GM19468 (cell line): ENCODE data around the gene TRIM5.

Source experiments
- ATAC-seq: cut with Tn5 transposase; IDR thresholded peaks from one replicate; pipeline ENCODE4 v1.9.1; 2021; ENCODE audit warnings: mild to moderate bottlenecking, moderate library complexity, moderate number of reproducible peaks; ENCODE audit not compliant: unreplicated experiment; ENCODE audit errors: extremely low read depth

The TRIM5 gene

DNA sequence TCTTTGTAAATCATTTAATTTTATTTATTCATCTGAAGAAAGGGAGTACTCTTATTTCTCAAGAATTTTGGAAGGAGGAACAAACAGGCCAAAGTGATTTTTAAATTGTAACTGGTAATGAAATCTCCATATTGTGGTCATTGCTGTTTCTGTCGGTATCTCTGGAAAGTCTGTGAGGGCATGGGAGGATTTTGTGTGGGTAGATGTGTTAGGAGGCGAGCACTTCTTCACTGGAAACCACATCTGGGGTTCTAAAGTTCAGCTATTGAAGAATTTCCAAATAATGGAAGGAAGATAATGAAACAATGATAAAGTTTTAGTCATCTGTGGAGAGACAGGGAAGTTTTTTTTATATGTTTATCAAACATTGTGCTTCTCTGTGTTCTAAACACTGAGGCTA is 53.5 kb downstream of the TRIM5 start:
- no peak for ATAC-seq

DNA sequence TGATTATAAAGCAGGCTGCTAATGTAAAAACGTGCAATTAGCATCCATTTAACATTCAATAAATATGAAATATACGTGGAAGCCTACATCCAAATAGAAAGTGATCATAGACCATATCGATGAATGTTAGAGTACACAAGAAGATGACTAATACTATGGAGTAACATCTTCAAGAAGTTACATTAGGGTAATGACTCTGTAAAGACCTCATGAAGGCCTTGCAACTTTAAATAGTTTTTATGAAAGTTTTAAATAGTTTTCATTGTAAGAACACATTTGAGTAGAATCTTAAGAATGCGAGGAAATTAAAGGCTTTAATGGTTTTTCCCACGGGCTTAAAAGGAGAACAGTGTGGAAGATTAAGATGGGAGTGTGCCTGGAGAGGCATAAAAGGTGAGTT is 58.7 kb downstream of the TRIM5 start:
- ATAC-seq = no peak

DNA sequence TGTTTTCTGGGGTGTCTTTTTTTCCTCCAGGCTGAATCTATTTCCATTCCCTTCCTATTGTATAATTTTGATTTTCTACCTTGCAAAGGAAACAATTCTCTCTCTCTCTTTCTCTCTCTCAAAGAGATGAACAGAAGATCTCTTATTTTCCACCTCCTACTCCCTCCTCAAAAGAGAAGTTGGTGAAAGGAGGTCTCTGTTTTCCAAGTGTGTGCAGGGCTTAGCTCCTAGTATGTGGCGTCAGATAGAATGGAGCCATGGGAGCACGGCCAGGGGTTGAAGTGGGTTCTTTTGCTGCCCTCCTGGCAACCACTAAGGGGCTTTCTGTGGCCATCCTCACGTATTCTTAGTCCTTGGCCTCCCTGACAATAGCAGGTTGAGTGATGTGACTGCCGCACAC is 59.6 kb downstream of the TRIM5 start:
- ATAC-seq = no peak

DNA sequence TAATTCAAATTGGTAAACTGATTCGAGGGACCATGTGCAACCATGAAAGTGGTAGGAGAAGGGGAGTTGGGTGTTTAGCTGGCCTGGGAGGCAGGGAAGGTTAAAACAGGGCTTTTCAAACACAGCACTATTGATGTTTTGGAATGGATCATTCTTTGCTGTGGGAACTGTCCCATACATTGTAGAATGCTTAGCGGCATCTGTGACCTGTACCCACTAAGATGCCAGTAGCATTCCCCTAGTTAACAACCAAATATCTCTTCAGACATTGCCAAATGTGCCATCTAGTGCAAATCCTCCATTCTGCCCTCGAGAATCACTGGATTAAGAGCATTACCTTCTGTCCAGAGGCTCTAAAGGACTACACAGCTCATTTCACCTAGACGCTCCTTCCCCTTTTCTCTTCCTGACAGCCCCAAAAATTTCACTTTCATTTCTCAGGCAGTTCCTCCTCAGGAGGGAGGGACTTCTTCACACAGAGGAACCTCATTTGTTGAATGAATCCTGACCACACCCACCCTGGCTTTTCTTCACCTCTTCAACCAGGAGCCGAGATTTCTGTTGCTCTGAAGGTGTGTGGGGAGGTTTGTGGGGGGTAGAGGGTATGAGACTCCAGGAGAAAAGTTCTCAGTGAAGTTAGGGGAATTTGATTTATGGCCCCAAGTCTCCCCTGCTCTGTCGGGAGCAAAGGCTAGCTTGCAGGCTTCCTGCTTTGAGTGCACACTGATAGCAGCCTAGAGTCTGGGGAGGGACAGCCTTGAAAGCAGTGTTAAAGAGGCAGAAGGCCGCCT is 60.2 kb downstream of the TRIM5 start, which contains the start of gene TRIM34:
Gene TRIM34, plus strand, starts transcription at position 513 of the 791 bp plus-strand sequence. CDS start 7,331 bp downstream, outside the sequence.
- ATAC-seq = peak; percentile 98

DNA sequence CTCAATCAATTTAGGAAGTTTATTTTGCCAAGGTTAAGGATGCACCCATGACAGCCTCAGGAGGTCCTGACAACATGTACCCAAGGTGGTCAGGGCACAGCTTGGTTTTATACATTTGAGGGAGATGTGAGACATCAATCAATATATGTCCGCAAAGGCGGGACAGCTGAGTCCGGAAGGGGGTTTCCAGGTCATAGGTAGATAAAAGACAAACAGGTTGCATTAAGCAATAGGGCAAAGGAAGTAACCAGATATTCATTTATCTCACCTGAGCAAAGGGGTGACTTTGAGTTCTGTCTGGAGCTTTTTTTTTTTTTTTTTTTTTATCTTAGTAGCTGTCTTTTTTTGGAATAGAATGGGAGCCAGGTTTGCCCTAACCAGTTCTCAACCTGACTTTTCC is 62.1 kb downstream of the TRIM5 start:
- no peak for ATAC-seq

DNA sequence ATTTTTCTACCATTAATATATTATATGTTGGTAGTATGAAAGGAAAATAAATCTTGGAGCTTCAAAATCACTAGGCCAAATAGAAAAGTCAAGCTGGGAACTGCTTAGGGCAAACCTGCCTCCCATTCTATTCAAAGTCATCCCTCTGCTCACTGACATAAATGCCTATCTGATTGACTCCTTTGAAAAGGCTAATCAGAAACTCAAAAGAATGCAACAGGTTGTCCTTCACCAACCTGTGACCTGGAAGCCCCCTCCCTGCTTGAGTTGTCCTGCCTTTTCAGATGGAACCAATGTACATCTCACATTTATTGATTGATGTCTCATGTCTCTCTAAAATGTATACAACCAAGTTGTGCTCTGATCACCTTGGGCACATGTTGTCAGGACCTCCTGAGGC is 63.3 kb downstream of the TRIM5 start:
- no peak for ATAC-seq

DNA sequence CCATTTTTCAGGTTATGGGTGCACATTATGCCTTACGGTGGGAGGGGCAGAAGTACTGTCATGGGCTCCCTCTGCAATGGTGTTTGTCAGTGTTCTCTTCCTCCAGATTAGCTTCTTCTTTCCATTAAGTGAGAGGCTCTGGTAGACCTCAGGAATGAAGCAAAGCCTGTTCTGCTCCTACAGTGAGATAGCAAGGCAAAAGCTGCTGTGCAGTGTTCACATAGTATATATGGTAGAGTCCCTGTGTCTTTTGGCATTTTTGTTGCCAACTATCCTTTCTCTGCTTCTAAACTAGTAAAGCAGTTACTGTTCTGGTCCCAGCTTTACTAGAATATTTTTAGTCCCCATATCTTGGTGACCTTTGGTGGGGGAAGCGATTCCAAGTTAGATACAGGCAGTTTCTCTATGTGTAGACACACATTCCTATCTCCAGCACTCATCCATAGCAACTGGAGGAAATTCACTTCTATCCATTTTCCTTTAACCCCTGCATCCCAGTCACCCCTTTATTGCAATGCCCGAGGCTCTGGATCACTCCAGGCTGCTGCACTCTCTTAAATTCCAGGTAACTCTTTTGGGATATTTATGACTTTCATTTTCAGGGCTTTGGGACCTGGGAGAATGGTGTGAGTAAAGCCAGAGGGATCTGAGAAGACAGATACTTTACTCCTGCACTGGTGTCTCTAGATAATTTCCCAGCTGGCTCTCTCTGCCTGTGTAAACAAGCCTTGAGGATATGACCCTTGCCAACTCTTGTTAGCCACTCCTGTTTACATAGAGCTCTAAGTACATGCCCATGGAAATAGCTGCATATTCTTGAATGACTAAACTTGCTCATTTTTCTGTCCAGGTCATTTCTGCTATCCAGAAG is 64.0 kb downstream of the TRIM5 start:
- ATAC-seq = no peak

DNA sequence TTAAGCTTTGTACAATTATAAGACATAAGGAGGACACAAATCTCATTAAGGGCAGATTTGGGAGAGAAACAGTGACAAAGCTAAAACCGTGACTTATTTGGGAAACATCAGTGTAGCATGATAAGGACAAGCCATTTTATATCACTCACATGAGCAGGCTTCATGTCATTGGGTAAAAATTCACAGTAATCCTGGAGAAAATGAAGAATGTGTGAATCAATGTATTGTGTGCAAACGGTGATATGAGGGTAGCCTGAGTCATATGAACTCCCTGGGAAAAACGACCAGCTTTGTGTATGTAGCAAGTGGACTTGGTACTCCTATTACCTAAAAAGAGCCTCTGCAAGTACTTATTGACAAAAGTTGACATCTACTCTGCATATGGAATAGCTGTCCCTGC is 66.1 kb downstream of the TRIM5 start:
- ATAC-seq = no peak
